HAP-1 (cell line): ENCODE measurements around the gene SNAP91.
"Not testable (repeated sequence)": the region's sequence is repeated elsewhere in the genome, so short reads cannot be mapped to it uniquely, and the experiment has no call there.

Experiments used
- DNase-seq, 2 experiments: peaks; one replicate each; pipeline ENCODE4 v3.0.0-alpha.2; 2016 to 2020; ENCODE audit warnings: low spot score in 2 of 2
- H3K27me3 ChIP-seq: fragments of 250-450 bp; sonication (Bioruptor Pico); 2 replicates; pipeline ENCODE4 v1.5.1; 2020; ENCODE audit warnings: low read depth, mild to moderate bottlenecking, moderate library complexity
- H3K36me3 ChIP-seq: fragments of 250-450 bp; sonication (Bioruptor Pico); replicated peaks from 2 replicates; pipeline ENCODE4 v1.5.1; 2020; ENCODE audit warnings: mild to moderate bottlenecking
- H3K4me1 ChIP-seq: fragments of 250-450 bp; sonication (Bioruptor Pico); 2 replicates; pipeline ENCODE4 v1.5.1; 2020; ENCODE audit warnings: mild to moderate bottlenecking
- H3K4me3 ChIP-seq: fragments of 250-450 bp; sonication (Bioruptor Pico); 2 replicates; pipeline ENCODE4 v1.5.1; 2020; ENCODE audit warnings: mild to moderate bottlenecking, moderate library complexity
- H3K9me3 ChIP-seq: fragments of 250-450 bp; sonication (Bioruptor Pico); 2 replicates; pipeline ENCODE4 v1.5.1; 2020; ENCODE audit warnings: mild to moderate bottlenecking, moderate library complexity
- in situ Hi-C: fragments of 300-500 bp; cut with MboI; formaldehyde crosslinking; loops from 3 replicates; pipeline ENCODE4 v1.14.3; 2020; ENCODE audit warnings: low sequenced_read_pairs, inconsistent platforms, mixed read lengths

SNAP91 gene

GRCh38 chr6:83603551-83603950 lies 105.3 kb downstream of the SNAP91 start:
- in situ Hi-C loops, result no loop called here
- peaks cover 3% of the 10 kb centered on the region; the same call in 1 of the 2 replicates for H3K27me3 ChIP-seq
- DNase-seq, result no peak
- no peaks in the 10 kb centered on the region for H3K4me1 ChIP-seq
- no peaks in the 10 kb centered on the region for H3K36me3 ChIP-seq
- no peak overlapping the region for H3K4me3 ChIP-seq
- H3K9me3 ChIP-seq, result no peaks in the 10 kb centered on the region

DNA sequence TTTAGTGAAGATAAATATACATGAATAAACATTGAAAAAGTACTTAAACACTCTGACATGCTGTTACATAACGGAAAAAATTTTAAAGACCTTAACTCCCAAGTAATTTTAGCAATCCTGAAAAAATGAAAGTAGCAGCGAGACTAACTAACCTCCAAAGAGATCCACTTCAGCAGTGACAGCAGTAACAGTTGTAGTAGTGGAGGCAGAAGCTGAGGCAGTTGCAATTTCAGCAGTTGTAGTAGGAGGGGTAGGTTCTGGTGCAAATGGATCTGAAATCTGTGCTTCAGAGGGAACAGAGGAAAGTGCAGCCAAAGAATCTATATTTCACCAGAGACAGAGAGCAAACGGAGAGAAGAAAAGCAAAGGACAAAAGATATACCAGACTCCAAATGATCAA lies 107.8 kb downstream of the SNAP91 start:
- Histone ChIP-seq H3K4me3 (no peak overlapping the region), H3K4me1 (no peaks in the 10 kb centered on the region), H3K27me3 (no peaks in the 10 kb centered on the region), H3K36me3 (no peaks in the 10 kb centered on the region), H3K9me3 (no peaks in the 10 kb centered on the region)
- no peak for DNase-seq
- in situ Hi-C loops, result no loop called here

DNA sequence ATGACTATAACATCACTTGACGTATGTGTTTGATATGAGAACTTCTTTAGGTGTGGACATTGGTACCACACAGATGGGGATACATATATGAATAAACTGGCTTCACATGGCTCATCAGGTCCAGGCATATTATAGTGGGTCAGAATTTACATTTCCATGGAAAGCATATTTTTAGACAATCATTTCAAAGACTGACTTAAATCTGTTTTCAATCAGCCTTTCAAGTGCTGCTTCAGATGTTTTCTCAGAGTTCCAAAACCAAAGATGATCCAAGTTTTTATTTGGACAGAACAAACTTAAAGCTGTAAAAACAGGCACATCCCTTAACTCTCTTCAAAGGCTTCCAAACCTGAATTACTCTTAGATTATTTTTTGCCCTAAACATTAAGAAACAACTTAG lies 108.4 kb downstream of the SNAP91 start:
- in situ Hi-C loops, result no loop called here
- Histone ChIP-seq H3K36me3 (no peaks in the 10 kb centered on the region), H3K4me1 (no peaks in the 10 kb centered on the region), H3K9me3 (no peaks in the 10 kb centered on the region), H3K27me3 (no peaks in the 10 kb centered on the region), H3K4me3 (no peak overlapping the region)
- DNase-seq, result no peak

DNA sequence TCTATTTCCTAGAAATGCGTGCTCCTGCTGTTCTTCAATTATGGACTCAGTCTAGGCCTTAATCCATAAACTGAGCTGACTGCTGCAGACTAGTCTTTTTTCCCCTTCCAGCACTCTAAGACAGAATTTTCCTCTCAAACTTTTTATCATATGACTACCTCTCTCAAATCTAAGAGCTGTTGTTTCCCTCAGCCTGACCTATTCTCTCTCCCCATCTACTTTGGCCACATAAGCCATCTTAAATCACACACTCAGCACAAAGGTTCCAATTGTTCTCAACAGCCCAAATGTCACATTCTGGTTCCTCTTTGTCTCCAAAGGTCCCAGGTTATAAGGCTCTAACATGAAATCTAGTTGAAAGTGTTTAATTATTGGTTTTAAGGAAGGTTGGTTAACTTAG lies 111.4 kb downstream of the SNAP91 start:
- no peak for DNase-seq
- in situ Hi-C loops, result no loop called here
- Histone ChIP-seq H3K4me1 (no peaks in the 10 kb centered on the region), H3K36me3 (no peaks in the 10 kb centered on the region), H3K9me3 (no peaks in the 10 kb centered on the region), H3K4me3 (no peak overlapping the region), H3K27me3 (no peaks in the 10 kb centered on the region)

DNA sequence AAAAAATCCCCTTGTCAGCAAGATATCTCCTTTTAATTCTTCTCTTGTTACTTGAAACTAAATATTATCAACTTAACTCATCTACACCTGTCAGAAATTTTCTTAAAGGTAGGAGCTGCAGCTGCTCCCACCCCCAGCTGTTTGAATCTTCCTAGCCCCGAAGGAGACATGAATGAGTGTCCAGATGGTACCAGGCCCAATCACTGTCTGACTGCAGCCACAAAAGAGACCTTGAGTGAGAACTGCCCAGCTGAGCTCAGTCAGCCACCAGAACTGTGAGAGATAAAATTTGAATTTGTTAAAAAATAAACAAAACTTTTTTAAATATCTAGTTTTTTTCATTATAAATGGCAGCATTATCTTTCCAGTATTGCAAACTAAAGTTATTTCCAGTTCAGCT lies 111.8 kb downstream of the SNAP91 start:
- Histone ChIP-seq H3K4me3 (no peak overlapping the region), H3K4me1 (no peaks in the 10 kb centered on the region), H3K27me3 (no peaks in the 10 kb centered on the region), H3K9me3 (no peaks in the 10 kb centered on the region), H3K36me3 (no peaks in the 10 kb centered on the region)
- in situ Hi-C loops, result no loop called here
- DNase-seq, result no peak

DNA sequence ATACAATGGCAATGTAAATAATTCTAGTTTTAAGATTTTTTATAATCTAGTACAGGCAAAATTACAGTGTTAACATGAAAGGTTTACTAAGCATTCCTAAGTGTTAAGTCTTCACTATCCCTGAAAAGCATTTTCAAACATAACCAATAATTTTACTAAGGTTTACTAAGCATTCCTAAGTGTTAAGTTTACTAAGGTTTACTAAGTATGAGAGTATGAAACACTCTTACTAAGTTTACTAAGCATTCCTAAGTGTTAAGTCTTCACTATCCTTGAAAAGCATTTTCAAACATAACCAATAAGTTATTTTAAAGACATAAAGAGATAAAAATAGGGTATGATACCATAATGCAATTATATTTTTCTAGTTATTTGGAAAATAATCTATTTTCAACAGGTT lies 114.0 kb downstream of the SNAP91 start:
- H3K4me1 ChIP-seq, result no peaks in the 10 kb centered on the region
- no peaks in the 10 kb centered on the region for H3K9me3 ChIP-seq
- no peaks in the 10 kb centered on the region for H3K27me3 ChIP-seq
- in situ Hi-C loops, result no loop called here
- H3K4me3 ChIP-seq, result no peak overlapping the region
- no peak for DNase-seq
- no peaks in the 10 kb centered on the region for H3K36me3 ChIP-seq

- Histone ChIP-seq H3K36me3 (no peaks in the 10 kb centered on the region), H3K4me3 (no peak overlapping the region), H3K4me1 (no peaks in the 10 kb centered on the region), H3K27me3 (no peaks in the 10 kb centered on the region), H3K9me3 (no peaks in the 10 kb centered on the region)
- in situ Hi-C loops, result no loop called here
- DNase-seq, result no peak
These were observed 115.5 kb downstream of the SNAP91 start for GRCh38 chr6:83593395-83593785.

DNA sequence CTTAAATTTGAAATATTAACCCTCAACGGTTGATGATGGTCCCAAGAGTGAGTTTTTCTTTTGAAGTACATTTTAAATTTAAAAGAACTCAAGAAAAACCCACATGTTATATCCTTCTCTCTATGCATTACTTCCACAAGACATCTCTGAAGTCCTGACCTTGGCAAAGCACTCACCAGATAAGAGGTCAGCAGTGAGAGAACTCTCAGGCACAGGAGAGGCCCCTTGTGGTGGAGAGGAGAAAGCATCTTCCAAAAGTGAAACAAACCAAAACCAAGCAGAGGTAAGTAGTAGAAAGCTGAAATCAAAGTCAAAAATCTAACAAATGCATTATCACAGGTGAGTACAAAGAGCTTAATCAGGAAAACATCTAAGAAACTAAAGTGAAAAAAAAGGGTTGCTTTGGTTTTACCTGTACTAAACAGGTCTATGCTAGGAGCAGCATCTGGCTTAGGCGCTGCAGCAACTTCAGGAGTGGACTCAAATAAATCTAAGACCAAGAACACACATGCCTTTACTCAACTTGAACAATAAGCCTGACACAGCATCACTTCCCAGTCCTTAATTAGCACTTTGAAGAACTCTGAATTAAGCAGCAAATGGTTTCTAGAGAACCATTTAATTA lies 116.0 kb downstream of the SNAP91 start:
- in situ Hi-C loops, result no loop called here
- no peaks in the 10 kb centered on the region for H3K9me3 ChIP-seq
- no peak overlapping the region for H3K4me3 ChIP-seq
- no peaks in the 10 kb centered on the region for H3K27me3 ChIP-seq
- no peaks in the 10 kb centered on the region for H3K36me3 ChIP-seq
- peak; percentile 17 to 33 for DNase-seq
- H3K4me1 ChIP-seq, result no peaks in the 10 kb centered on the region

DNA sequence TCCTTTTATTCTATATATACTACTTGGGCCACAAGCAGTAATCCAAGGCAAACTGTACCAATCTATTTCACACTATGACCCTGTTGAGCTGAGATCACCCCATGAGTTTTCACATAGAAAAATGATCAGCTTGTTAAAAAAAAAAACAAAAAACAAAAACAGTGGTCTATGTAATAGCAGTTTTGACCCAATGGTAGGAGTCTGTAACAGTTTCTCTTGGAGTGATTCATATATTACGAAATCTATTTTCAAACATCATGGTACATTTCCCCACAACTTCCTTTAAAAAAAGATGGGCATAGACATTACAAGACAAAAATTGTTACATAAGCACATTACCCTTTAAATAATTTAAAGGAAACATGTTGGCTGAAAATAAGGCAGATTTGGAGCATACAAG lies 118.5 kb downstream of the SNAP91 start:
- no peak overlapping the region for H3K4me3 ChIP-seq
- H3K9me3 ChIP-seq, result no peaks in the 10 kb centered on the region
- DNase-seq, result no peak
- in situ Hi-C loops, result no loop called here
- 0 out of 2 replicates have a peak, but pooled peaks cover 4% of the 10 kb centered on the region for H3K27me3 ChIP-seq
- no peaks in the 10 kb centered on the region for H3K4me1 ChIP-seq
- no peaks in the 10 kb centered on the region for H3K36me3 ChIP-seq

DNA sequence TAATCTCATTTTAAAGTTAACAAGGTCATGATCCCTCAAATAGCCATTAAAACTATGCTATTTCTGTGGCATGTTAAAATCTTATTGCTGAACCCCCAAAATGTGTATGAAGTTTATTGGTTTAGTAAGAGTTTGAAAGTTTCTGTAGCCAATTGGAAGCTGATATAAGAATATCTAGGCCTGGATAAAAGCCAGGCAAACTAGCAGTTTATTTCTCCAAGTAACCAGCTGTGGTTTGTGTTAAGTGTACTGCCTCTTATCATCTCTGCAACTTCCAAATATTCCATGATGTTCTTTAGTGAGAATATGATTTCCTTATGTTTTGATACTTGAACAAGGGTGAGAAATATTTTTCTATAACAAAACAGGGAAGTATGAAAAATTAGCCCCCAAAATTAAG lies 119.8 kb downstream of the SNAP91 start:
- DNase-seq, result no peak
- H3K27me3 ChIP-seq, result peaks cover 6% of the 10 kb centered on the region; the same call in 1 of the 2 replicates
- H3K4me1 ChIP-seq, result no peaks in the 10 kb centered on the region
- H3K4me3 ChIP-seq, result no peak overlapping the region
- no peaks in the 10 kb centered on the region for H3K36me3 ChIP-seq
- in situ Hi-C loops, result no loop called here
- H3K9me3 ChIP-seq, result no peaks in the 10 kb centered on the region

- peaks cover 9% of the 10 kb centered on the region for H3K27me3 ChIP-seq
- H3K9me3 ChIP-seq, result no peaks in the 10 kb centered on the region
- no peak overlapping the region for H3K4me3 ChIP-seq
- DNase-seq, result no peak
- no peaks in the 10 kb centered on the region for H3K36me3 ChIP-seq
- no peaks in the 10 kb centered on the region for H3K4me1 ChIP-seq
- in situ Hi-C loops, result no loop called here
These were observed 130.8 kb downstream of the SNAP91 start for GRCh38 chr6:83578057-83578456.

DNA sequence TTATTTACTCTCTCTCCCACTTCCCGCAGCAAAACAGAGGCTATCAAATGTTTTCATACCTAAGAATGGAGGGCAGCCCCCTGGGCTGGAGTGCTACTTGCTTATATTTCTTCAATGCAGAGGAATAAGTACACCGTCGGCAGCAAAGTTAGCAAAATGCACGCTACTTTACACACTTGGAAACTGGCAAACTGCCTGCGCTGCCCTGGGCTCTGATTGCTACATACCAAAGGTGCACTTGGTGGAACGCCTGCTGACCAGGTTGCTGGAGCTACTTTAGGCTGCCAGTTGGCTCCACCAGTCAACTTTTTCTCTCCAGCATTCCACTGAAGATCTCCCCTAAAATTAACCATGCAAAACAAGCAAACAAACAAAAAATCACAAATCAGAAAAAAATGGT lies 134.1 kb downstream of the SNAP91 start:
- DNase-seq, result no peak
- Histone ChIP-seq H3K9me3 (no peaks in the 10 kb centered on the region), H3K27me3 (no peaks in the 10 kb centered on the region), H3K4me1 (no peaks in the 10 kb centered on the region), H3K36me3 (no peaks in the 10 kb centered on the region), H3K4me3 (no peak overlapping the region)
- in situ Hi-C loops, result no loop called here

- H3K27me3 ChIP-seq, H3K36me3 ChIP-seq, H3K9me3 ChIP-seq, DNase-seq, H3K4me1 ChIP-seq, in situ Hi-C loops, H3K4me3 ChIP-seq: not testable (repeated sequence)
These were observed 137.2 kb downstream of the SNAP91 start for GRCh38 chr6:83571663-83572185.

GRCh38 chr6:83558975-83559374 lies 149.9 kb downstream of the SNAP91 start:
- Histone ChIP-seq H3K36me3 (no peaks in the 10 kb centered on the region), H3K9me3 (no peaks in the 10 kb centered on the region)
- in situ Hi-C loops, result no loop called here

DNA sequence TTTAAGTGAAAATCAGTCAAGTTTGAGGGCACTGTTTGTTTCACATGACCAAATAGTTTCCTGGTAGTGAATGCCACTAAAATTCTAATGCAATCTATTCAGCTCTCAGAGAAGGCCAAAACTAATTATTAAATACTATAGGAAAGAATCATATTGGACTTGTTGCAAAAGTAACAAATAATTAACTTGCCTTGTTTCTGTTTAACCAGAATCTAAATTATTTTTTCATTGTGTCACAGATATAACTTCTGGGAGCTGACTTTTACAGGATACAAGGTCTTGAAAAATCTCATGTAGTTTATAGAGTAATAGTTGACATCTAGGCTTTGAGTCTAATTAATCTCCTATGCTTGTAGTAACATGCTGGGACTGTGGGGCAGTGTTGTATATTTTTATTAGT lies 152.0 kb downstream of the SNAP91 start:
- H3K36me3 ChIP-seq, result no peaks in the 10 kb centered on the region

More at GRCh38 chr6:83558975-83559374, 149.9 kb downstream of the SNAP91 start:
- no peaks in the 10 kb centered on the region for H3K4me1 ChIP-seq
- DNase-seq, result no peak
- peaks cover 11% of the 10 kb centered on the region for H3K27me3 ChIP-seq
- no peak overlapping the region for H3K4me3 ChIP-seq

More for the DNA sequence above, 152.0 kb downstream of the SNAP91 start:
- in situ Hi-C loops, result no loop called here
- no peaks in the 10 kb centered on the region for H3K9me3 ChIP-seq
- peaks cover 20% of the 10 kb centered on the region for H3K27me3 ChIP-seq
- H3K4me1 ChIP-seq, result no peaks in the 10 kb centered on the region
- H3K4me3 ChIP-seq, result no peak overlapping the region
- no peak for DNase-seq
